Activated CD4-positive, alpha-beta T cell treated with anti-CD3 and anti-CD28 coated beads for 36 hours (primary cell): ENCODE results near the gene LTA4H. TPM values are rescaled to one million over a fixed set of nuclear protein-coding genes. Genes with fewer than 3 reads are reported as not detected.

ENCODE experiments used
- ATAC-seq: fragments of 200-7000 bp; cut with Tn5 transposase; one replicate; pipeline ENCODE4 v1.10.0; 2021; ENCODE audit warnings: mild to moderate bottlenecking, moderate library complexity
- CTCF ChIA-PET: fragments of 350-600 bp; sonication (Branson Sonifier 250); formaldehyde crosslinking; loops from one replicate; lab custom pipeline; 2021; ENCODE audit warnings: antibody characterized with exemption; lab: Charles Lee
- POLR2A ChIA-PET: fragments of 350-600 bp; sonication (Branson Sonifier 250); formaldehyde crosslinking; loops from one replicate; lab custom pipeline; 2021; ENCODE audit warnings: antibody characterized with exemption, inconsistent platforms; lab: Charles Lee
- DNase-seq: peaks from one replicate; pipeline ENCODE4 v3.0.0-alpha.2; 2020
- H3K27ac Mint-ChIP-seq: one replicate; pipeline ENCODE4 v1.8.0; 2021; ENCODE audit warnings: mixed read lengths
- H3K27me3 Mint-ChIP-seq: one replicate; pipeline ENCODE4 v1.8.0; 2021; ENCODE audit warnings: mixed read lengths
- H3K36me3 Mint-ChIP-seq: one replicate; pipeline ENCODE4 v1.8.0; 2021; ENCODE audit warnings: low read depth, mixed read lengths
- H3K4me1 Mint-ChIP-seq: one replicate; pipeline ENCODE4 v1.8.0; 2021; ENCODE audit warnings: mixed read lengths
- H3K4me3 Mint-ChIP-seq: one replicate; pipeline ENCODE4 v1.8.0; 2021; ENCODE audit warnings: mild to moderate bottlenecking, moderate library complexity, mixed read lengths
- H3K9me3 Mint-ChIP-seq: one replicate; pipeline ENCODE4 v1.8.0; 2021; ENCODE audit warnings: low read depth, mixed read lengths
- intact Hi-C, 2 experiments: fragments of 100-400 bp; cut with DNase I in 1 of 2; cut with micrococcal nuclease in 1 of 2; formaldehyde crosslinking; loops; one replicate each; pipeline versions ENCODE4 v1.14.2 to v1.15.1; 2022 to 2024; cut with DNase I, micrococcal nuclease
- total RNA-seq, 2 experiments: library from RNA; stranded (reverse); gene quantifications; one replicate each; pipeline ENCODE4 v1.2.3, GENCODE V29; 2021

LTA4H gene
- total RNA-seq, 2 experiments from 2014 or later = 138 to 147 TPM

DNA sequence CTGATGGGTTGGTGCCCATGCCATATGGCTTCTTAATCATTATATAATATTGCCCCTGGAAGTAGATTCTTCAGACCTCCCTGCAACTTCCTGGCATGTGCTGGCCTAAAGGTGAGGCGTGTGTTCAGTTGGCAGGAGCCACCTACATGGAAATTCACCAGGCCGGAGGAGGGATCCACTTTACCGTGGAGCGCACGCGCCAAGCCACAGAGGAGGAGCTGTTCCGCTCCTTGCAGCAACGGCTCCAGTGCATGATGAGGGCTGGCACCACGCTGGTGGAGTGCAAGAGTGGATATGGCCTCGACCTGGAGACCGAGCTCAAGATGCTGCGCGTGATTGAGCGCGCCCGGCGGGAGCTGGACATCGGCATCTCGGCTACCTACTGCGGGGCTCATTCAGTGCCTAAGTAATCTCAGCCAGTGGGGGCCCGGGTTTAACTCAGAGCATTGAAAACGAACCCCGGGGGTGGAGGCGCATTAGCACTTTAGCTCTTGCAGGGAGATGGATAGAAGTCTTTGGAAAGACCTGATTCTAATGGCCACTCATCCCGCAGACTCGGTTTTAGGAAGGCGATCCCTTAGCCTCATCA, 78.7 kb downstream of the LTA4H start:
- POLR2A ChIA-PET = no interaction called here
- CTCF ChIA-PET = no interaction called here

GRCh38 chr12:95955549-95956159, 79.7 kb downstream of the LTA4H start:
- intact Hi-C loops = no loop called here
- ChIA-PET POLR2A (interaction anchor here (0.7 to 0.8 kb wide), 2 partner anchors 13 to 93 kb away, joined by 3 to 5 read pairs; partner anchors contain the start of gene CCDC38), CTCF (interaction anchor here (0.6 to 5.5 kb wide), 5 partner anchors 13 to 585 kb away, joined by 3 to 35 read pairs (median 3); partner anchors contain the start of genes AMDHD1 and CCDC38)
- DNase-seq = no peak
- no peaks in the 10 kb centered on the region for H3K9me3 Mint-ChIP-seq
- no peak for ATAC-seq
- H3K27ac Mint-ChIP-seq = no peak overlapping the region
- H3K4me1 Mint-ChIP-seq = no peaks in the 10 kb centered on the region
- H3K27me3 Mint-ChIP-seq = no peaks in the 10 kb centered on the region
- H3K36me3 Mint-ChIP-seq = no peaks in the 10 kb centered on the region
- no peak overlapping the region for H3K4me3 Mint-ChIP-seq

More for the DNA sequence above, 78.7 kb downstream of the LTA4H start:
- H3K36me3 Mint-ChIP-seq = no peaks in the 10 kb centered on the region
- H3K27me3 Mint-ChIP-seq = no peaks in the 10 kb centered on the region
- ATAC-seq = no peak
- intact Hi-C loops = no loop called here
- H3K9me3 Mint-ChIP-seq = no peaks in the 10 kb centered on the region
- DNase-seq = no peak
- H3K4me1 Mint-ChIP-seq = no peaks in the 10 kb centered on the region
- no peak overlapping the region for H3K4me3 Mint-ChIP-seq
- no peak overlapping the region for H3K27ac Mint-ChIP-seq

DNA sequence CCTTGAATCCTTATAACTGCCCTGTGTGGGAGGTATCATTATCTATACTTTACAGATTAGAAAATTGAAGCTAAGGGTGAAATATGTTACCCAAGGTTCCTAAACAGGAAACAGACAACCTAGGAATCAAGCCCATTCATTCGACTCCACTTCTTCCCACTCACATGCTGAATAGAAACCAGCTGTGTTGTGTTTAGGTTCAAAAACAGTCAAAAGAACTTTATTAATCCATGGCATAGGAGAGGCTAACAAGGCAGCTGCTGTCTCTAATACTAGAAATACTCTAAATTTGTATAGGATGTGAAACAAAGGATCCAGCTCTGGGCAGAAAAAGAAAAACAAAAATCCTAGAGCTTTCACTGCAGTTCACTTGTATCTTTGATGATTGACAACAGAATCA, 82.4 kb downstream of the LTA4H start:
- POLR2A ChIA-PET = no interaction called here
- CTCF ChIA-PET = interaction anchor here (1.1 to 5.5 kb wide), 4 partner anchors 9 to 45 kb away, joined by 3 to 35 read pairs (median 6); partner anchors contain the start of genes AMDHD1 and CCDC38
- Mint-ChIP-seq H3K4me3 (no peak overlapping the region), H3K36me3 (no peaks in the 10 kb centered on the region), H3K9me3 (no peaks in the 10 kb centered on the region), H3K27ac (no peak overlapping the region), H3K4me1 (no peaks in the 10 kb centered on the region), H3K27me3 (no peaks in the 10 kb centered on the region)
- intact Hi-C loops = no loop called here
- ATAC-seq = no peak
- no peak for DNase-seq

- Mint-ChIP-seq H3K4me1 (no peaks in the 10 kb centered on the region), H3K27ac (no peak overlapping the region), H3K4me3 (no peak overlapping the region), H3K27me3 (no peaks in the 10 kb centered on the region), H3K36me3 (no peaks in the 10 kb centered on the region), H3K9me3 (no peaks in the 10 kb centered on the region)
- ChIA-PET POLR2A (no interaction called here), CTCF (interaction anchor here (0.7 to 5.5 kb wide), 3 partner anchors 9 to 47 kb away, joined by 3 to 35 read pairs (median 3); partner anchors contain the start of genes AMDHD1 and CCDC38)
- ATAC-seq (no peak), DNase-seq (no peak)
- intact Hi-C loops = no loop called here
Measured at GRCh38 chr12:95951515-95951914, 83.9 kb downstream of the LTA4H start.

Other genes starting within 250 kb of the LTA4H start
- not detected for gene NTN4, start 244.8 kb downstream of the LTA4H start, total RNA-seq
- gene SNRPF, start 176.6 kb downstream of the LTA4H start, total RNA-seq = 10 to 100 TPM; 23.1 to 61.1 TPM
- under 1 TPM in 1 of 2 experiments, not detected in 1; 0.21 TPM for gene CCDC38, start 93.0 kb downstream of the LTA4H start, total RNA-seq
- gene AMDHD1, start 92.3 kb downstream of the LTA4H start, total RNA-seq = 1 to 10 TPM; 1.4 to 1.7 TPM
- under 1 TPM; 0.25 to 0.40 TPM for gene HAL, start 39.2 kb downstream of the LTA4H start, total RNA-seq
- gene ELK3, start 158.8 kb upstream of the LTA4H start, total RNA-seq = 10 to 100 TPM; 17.0 to 17.4 TPM